Astrocyte (in vitro differentiated cells and primary cell): ENCODE measurements around the gene PRR36.

Source experiments
- CTCF ChIP-seq: IDR thresholded peaks from 2 replicates; pipeline ENCODE4 v1.5.1; 2011; ENCODE audit warnings: low read depth, mild to moderate bottlenecking, inconsistent platforms, low read length, moderate library complexity; ENCODE audit not compliant: insufficient read depth
- EZH2 ChIP-seq: IDR thresholded peaks from 2 replicates; pipeline ENCODE4 v1.6.1; 2012; ENCODE audit warnings: mild to moderate bottlenecking, low read length, inconsistent platforms; ENCODE audit not compliant: insufficient read depth

GRCh38 chr19:7888145-7888825 lies 14.1 kb upstream of the PRR36 start, which contains the start of gene LRRC8E:
- TF ChIP-seq CTCF (no peak), EZH2 (no peak)
